NCI-H1105 (cell line): ENCODE data around the gene RRP9.
"Not testable (repeated sequence)": the region's sequence is repeated elsewhere in the genome, so short reads cannot be mapped to it uniquely, and the experiment has no call there.

ENCODE experiments used
- DNase-seq: peaks from one replicate; lab custom pipeline; 2025; lab: John Stamatoyannopoulos, UW

Gene RRP9

DNA sequence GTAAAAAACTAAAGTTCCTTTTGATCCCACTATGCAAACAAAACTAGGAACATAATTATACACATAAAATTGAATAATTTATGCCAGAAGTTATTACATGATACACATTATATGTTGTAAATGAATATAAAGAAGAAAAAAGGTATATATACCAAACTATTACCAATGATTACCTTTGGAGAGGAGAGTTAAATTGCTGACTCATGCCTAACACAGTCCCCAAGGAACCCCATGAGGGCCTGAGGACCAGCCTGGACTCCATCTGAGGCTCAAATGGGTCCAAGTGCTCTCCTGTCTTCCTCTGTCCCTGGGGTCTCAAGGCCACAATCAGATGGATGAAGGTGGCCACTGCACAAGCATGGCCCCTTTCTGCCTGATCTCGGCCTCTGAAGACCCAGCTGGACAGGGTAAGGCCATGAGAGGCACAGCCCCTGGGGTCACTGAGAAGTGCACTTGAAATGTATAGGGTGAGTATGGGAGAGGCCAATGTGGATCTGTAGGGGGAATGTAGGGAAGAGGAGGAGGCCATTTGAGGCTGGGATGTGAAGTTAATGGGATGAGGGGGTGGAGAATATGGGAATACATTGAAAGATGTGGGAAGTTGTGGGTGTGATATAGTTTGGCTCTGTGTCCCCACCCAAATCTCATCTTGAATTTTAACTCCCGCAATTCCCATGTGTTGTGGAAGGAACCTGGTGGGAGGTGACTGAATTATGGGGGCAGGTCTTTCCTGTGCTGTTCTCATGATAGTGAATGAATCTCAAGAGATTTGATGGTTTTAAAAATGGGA, 37.5 kb downstream of the RRP9 start:
- no peak for DNase-seq

DNA sequence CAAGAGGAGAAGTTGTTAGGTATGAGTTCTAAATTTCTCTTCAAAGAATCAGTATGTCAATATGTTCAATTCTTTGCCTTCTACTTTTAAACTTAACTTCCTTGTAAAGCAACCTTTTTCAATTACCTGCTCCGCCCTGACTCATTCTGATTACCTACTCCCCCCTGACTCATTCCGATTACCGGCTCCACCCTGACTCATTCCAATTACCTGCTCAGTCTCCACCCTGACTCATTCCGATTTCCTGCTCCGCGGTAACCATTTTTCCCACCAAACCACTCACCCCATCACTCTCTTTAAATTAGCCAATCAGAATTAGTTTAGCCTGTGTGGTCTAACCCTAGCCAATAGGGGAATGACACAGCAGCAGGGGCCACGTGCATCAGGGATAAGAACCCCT, 39.3 kb downstream of the RRP9 start:
- DNase-seq: not testable (repeated sequence)

DNA sequence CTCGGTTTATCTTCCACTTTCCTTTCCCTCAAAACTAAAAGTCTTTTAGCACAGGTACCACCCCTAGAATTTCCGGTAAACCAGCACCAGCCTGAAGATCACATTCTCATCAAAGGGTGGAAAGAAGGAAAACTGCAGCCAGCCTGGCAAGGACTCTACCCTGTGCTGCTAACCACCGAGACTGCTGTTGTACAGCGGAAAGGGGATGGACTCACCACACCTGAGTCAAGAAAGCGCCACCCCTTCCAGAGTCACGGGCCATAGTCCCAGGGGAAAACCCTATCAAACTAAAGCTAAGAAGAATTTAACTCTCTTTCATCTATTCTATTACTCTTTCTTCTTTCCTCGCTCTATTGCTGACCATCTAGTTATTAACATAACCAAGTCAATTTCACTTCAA, 41.7 kb downstream of the RRP9 start:
- not testable (repeated sequence) for DNase-seq

DNA sequence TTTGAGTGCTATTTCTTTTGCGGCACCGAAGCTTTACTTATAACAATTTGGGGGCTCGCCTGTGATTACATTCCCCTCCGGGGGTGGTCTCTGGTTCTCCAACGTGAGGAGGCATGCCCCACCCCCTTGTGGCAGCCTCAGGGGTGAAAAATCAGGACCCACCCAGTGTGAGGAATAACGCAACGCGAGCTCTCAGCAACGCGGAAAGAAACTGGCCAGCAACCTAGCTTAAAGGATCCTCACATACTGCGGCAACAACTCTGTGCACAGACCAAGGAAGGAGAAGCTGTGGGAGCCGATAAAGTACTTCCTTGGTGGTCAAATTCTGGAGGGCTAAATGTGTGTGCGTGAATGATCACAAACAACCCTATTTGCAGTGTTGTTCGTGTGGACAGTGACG, 44.3 kb downstream of the RRP9 start:
- DNase-seq: no peak

DNA sequence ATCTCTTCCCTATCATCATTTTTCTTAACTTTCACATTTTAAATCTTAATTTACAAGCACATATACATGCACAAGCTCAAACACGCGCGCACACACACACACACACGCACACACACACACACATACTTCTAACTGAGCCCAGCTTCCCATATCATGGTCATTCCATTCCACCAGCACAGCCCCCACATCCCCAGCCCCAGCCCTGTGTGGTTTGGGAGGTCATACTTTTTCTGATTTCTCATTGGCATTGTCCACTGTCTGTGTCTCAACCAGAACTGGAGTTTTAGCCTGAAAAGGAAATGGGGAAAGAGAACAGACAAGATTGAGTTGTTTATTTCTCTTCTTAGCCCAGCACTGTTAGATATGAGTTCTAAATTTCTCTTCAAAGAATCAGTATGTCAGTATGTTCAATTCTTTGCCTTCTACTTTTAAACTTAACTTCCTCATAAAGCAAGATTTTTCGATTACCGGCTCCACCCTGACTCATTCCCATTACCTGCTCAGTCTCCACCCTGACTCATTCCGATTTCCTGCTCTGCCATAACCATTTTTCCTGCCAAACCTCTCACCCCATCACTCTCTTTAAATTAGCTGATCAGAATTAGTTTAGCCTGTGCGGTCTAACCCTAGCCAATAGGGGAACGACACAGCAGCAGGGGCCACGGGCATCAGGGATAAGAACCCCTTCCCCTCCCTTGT, 44.9 kb downstream of the RRP9 start:
- no peak for DNase-seq

DNA sequence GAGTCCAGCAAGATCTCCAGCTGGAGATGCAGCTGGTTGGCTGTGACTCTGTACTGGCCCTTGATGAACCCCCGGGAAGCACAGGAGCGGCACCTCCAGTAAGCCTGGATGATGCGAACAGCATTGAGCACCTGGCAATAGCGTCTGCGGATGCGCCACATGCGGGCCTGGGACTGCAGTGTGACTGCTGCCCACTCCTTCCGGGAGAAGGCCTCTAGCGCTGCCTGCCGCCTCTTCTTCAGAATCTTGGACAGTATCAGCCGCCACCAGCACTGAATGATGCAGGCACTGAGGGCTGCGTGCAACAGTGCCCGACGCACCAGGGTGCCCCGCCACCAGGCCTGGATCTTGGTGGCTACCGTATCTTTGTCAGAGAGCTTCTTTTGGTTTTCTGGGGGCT, 46.8 kb downstream of the RRP9 start:
- DNase-seq: no peak

DNA sequence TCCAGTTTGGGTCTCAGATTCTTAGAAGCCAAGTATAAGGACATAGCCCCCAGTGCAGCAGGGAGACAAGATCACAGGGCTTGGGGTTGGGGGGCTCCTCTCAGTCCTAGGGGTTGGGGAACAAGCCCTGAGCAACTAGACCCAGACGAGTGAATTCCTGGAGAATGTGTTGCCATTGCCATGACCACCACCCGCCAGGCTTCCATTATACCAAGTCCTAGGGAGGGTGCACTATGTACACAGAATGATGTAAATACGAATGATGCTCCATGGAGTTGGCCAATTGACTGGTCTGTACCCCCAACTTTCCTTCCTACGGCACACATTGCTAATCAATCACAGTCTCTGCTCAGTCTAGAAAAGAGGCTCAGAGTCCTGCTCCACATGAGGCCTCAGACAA, 47.3 kb downstream of the RRP9 start:
- DNase-seq: no peak

DNA sequence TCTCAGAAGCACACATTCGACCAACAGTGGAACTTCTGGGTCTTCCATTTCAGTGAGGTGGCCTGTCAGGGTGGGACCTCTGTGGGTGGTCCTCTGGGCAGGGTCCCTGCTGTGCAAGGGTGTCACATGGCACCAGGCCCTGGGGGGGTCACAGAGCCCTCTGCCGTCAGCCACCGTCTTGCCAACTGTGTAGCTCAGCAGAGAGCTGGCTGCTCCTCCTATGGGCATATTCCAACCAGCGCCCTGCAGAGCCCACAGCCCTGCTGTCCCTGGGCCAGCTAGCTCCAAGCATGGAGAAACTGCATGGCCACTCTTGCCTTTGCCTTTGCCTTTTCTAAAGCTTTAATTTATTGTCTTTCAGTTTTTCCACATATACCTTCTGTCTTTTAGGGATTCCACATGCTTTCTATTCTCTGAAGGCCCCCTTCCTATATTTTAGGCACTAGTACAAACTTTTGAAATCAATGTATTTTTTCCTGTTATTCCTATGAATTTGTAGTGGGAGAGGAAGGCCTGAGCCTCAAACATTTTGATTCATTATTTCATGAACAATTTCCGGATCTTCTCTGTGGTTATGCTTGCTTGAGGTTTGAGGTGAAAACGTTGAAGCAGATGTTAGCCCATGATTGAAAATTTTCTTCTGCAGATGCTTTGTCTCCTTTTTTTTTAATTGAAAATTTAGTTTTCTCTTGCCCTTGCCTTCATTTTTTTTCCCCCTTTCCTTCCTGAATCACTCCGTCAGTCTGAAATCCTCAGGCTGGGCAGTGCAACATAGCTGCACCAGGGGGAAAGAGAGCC, 50.3 kb downstream of the RRP9 start:
- DNase-seq: no peak

DNA sequence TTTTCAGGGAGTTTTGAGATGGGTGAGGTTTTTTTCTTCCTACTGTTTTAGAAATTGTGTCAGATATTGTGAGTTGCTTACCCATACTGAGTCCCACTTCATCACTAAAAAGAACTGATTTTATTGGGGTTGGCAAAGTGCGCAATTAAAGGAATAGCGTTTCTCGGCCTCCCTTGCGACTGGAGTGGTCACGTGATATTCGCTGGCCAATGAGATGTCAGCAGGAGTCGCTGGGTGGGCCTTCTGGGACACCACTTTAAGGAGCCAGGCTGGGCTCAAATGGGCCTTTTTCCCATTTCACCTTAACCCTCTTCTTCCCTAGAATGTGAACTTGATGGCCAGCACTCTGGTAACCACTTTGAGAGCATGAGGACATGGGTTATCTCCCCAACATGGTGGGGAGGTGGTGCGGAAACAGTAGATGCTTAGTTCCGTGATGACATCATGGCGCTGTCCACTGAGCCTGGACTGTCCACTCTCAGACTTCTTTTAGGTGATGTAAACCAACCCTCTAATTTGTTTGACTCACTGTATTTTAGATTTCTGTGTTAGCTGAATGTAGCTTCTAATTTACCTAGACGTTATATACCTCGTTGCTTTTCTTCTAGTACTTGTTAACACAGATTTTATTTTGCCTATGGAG, 53.1 kb downstream of the RRP9 start:
- DNase-seq: no peak

DNA sequence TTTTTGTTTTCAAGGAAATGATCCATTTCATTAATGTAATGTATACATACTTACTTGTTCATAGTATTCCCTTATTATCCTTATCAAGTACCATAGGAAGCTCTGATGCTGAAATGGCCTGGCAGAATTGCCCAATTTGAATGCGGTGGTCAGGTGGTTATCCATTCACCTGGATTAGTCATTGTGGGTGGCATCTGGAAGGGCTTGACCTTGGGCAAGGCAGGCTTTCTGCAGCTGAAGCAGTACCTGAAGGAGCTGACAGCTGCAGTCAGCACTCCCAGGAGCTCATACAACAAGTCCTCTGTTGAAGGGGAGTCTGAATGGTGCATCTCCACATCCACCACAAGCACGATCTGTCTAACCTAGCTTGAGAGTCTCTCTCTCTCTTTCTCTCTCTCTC, 54.1 kb downstream of the RRP9 start:
- DNase-seq: no peak

DNA sequence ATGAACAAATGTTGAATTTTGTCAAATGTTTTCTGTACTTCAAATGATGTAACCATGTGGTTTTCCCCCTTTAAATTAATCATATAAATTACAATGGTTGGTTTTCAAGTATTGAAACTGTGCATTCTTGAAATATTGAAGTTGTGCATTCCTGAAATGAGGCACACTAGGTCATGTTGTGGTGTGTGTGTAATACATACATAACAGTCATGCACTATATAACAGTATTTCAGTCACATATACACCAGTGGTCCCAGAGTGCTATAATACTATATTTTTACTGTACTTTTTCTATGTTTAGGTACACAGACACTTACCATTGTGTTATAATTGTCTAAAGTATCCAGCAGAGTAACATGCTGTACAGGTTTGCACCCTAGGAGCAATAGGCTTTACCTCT, 55.3 kb downstream of the RRP9 start:
- DNase-seq: no peak
